Renal pelvis (tissue), 4 donors: ENCODE results near the gene RPH3AL. TPM values are rescaled to one million over a fixed set of nuclear protein-coding genes. Genes with fewer than 3 reads are reported as not detected.

Experiments used
- DNase-seq: peaks from one replicate; pipeline ENCODE4 v3.0.0-alpha.2; 2013
- polyA plus RNA-seq, 3 donors: library from polyadenylated mRNA; unstranded; fragments of 120-200 nt; gene quantifications; one replicate each; pipeline ENCODE4 v1.2.1, GENCODE V29; 2013; ENCODE audit not compliant: insufficient read length in 3 of 3

Gene RPH3AL
- polyA plus RNA-seq, 3 donors = 15.7 to 29.5 (median 23.1) TPM

DNA sequence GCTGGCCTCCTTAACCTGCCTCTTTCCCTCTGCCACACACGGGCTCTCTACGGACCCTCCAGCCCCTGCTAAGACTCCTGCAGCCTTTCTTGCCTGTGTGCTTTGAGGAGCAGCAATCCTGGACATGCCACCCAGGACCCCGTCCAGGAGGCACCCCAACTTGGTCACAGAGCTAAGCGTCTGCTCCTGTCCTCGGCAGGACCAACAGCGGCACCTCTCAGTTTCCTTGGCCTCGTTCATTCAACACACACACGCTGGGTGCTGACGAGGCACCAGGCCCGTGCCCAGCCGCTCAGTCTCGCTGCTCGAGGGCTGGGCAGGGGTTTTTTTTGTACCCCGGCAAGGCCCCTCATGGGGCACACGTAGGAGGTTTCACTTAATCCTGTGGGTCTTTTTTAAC, 15.2 kb downstream of the RPH3AL start:
- DNase-seq = no peak

- DNase-seq = no peak
Observed at GRCh38 chr17:337022-337420, 15.6 kb downstream of the RPH3AL start.

- DNase-seq = no peak
Observed at GRCh38 chr17:336110-337021, 16.2 kb downstream of the RPH3AL start.

DNA sequence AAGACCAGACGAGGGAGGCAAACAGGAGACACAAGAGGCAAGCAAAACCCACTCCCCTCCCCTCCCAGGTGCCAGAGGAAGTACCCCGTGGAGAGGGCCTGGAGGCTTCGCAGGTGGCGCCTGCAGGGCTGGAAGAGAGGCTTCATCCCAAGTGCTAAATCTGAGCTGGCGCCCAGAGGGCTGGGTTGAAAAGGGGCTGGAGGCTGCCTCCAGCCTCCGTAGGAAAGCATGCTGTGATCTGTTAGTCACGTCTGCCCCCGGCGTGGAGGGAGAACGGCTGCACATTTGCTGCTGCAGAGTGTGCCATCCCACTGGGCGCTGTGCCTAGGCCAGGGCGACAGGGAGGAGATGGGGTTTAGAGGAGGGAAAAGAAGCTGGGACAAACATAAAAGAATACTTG, 16.9 kb downstream of the RPH3AL start:
- no peak for DNase-seq

- no peak for DNase-seq
Observed at GRCh38 chr17:334974-335481, 17.6 kb downstream of the RPH3AL start.

- peak; percentile 72 for DNase-seq
Observed at GRCh38 chr17:333626-334396, 18.8 kb downstream of the RPH3AL start.

DNA sequence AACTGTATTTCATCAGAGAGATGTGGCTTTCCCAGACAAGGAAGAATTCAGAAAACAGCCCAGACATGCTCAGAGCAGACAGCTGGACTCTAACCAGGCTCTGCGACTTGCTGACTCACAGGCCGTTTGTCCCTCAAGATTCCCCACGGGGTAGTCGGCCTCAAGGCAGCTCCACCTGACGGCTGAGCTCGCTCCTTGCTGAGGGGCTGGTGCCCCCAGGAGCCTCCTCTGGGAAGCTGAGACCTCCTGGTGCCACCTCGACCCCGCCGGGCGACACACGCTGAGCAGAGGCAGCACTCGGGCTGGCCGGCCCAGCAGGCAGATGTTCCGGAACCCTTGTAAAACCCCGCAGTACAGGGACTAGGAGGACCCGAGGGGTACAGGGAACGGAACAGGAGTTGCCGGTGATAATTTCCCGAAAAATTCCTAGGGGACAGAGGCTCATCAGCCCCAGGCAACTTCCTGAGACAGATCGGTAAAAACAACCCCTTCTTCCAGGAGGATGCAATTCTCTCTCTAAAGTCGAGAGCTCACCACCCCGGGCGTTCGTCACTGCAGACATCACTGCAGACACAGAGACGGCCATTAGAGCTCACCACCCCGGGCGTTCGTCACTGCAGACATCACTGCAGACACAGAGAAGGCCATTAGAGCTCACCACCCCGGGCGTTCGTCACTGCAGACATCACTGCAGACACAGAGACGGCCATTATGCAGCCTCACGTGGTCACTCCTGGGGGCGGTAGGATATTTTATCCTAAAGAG, 19.9 kb downstream of the RPH3AL start:
- DNase-seq = no peak

- DNase-seq = no peak
Observed at GRCh38 chr17:332023-332422, 20.6 kb downstream of the RPH3AL start.

DNA sequence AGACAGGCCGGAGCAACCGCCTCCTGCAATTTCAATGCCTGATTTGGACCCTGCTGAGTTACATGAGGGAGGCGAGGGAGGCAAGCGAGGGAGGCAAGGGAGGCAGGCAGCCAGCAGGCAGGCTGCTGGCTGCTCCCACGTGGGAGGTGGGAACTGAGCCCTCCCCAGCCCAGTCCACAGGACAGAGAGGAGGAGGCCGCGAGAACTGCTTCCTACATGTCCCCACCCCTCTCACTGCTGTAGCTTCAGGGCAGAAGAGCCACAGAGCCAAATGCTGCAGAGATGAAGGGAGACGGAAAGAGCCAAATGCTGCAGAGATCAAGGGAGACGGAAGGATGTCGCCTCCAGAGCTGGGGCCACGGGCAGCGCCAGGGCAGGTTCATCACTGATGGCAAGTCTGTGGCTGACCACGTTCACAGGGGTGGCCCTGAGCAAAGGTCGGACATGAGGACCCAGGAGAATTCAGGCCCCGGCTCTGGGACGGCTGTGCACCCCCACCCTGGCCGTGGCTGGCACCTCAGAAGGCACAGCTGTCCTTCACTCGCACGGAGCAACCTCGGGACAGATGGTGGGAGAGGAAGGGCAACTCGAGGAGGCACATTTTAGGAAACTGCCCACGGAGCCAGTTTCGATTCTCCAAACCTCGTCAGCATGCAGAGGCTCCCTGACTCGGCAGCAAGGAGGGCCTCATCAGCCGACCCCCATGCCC, 21.5 kb downstream of the RPH3AL start:
- DNase-seq = no peak

DNA sequence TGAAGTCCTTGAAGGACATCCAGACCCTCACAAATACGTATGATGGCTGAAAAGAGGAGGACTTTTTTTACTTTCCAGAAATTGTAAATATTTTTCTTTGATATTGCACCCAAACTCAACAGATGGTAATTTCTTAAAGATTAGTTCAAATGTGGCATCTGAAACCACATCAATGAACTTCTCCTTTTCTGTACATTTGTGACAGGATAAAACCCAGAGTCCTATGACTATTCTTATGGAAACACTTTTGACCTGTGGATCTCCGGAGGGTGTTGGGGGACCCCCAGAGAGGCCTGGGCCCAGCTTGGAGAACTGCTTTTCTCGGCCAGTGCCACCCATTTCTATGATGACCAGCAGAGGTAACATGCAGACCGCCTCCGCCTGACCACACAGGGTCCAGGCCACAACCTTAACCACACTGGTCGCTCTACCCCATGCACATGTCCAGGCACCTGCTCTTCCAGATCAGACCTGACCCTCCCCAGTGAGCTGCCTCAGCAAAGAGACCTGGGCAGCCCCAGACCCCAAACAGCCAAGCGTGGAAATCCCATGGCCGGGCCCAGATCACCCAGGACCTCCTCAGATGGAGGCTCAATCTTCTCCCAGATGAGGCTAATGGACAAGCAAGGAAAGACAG, 22.7 kb downstream of the RPH3AL start:
- no peak for DNase-seq

GRCh38 chr17:327971-328370, 24.6 kb downstream of the RPH3AL start:
- DNase-seq = no peak

- no peak for DNase-seq
Observed at GRCh38 chr17:327296-327695, 25.3 kb downstream of the RPH3AL start.

DNA sequence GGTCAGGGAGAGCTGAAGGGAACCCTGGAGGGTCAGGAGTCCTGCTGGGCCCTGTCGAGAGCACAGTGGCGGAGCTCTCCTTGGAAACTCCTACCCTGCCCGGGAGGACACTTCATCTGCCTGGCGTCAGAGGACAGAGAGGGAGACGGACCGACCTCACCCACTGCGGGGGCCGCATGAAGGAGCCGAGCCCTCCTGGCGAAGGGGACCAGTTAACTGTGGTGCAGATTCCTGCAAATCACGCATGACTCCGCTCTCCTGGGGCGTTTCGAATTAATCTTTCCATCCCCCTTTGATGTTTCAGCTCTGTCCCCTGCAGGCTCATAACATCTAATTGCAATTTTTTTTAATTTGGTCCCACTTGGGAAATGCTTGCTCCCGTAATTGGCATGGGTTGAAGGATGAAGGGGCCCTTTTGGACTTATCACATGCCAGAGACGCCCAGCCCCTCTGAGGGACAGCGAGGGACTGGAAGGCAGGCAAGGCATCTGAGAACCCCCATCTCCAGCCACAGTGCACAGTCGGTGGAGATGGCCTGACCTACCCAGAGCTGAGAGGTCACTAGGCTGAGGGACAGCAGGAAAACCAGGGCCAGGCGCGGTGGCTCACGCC, 26.5 kb downstream of the RPH3AL start:
- no peak for DNase-seq

GRCh38 chr17:325270-326009, 27.2 kb downstream of the RPH3AL start:
- no peak for DNase-seq

- no peak for DNase-seq
Observed at GRCh38 chr17:323721-324571, 28.7 kb downstream of the RPH3AL start.

DNA sequence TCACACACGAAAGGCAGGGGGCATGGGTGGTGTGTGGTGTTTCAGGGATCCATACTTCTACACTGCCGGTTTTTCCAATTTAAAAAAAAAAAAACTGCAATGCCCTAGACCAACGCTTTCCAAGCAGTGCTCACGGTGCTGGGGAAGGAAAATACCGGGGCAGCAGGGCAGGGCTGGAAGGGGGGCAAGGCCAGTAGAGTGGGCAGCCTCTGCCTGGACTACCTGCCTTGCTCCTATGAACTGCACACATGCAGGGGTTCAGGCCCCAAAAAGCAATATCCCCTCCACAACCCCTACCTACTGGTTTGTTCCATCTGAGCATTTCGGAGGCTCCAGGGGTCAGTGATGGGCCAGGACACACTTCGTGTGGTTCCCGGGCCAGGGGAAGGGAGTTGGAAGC, 29.4 kb downstream of the RPH3AL start:
- no peak for DNase-seq

DNA sequence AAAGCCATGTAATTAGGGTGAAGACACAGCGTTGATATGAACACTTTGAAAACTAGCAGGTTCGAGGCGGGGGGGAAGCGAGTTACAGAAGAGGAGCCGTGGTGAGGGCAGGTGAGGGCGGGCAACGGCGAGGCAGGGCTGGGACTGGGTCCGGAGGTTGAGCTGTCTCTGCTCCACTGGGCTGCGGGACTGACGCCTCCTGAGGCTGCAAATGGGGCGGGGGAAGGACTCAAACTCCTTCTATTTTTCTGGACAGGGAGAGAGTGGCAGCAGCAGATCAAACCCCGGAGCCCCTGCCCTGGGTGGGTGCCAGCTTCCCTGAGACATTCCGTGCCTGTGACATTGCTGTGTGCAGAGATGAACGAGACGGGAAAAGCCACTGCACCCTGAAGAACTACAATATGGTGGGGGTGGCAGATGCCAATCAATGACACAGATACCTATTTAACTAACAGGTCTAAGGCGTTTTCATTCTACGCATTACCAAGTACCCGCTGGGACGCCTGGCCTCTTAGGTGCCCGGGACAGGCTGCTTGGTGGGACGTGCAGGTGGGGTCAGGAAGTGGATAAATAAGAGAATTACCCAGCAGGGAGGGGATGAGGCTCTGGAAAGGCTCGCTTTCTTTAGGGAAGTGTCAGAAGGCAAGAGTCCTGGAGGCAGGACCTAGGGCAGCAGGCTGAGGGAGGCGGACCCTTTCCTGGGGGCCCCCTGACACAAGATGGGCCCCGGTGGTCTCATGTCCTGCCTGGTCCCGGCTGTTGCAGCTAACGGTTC, 30.4 kb downstream of the RPH3AL start:
- no peak for DNase-seq

DNA sequence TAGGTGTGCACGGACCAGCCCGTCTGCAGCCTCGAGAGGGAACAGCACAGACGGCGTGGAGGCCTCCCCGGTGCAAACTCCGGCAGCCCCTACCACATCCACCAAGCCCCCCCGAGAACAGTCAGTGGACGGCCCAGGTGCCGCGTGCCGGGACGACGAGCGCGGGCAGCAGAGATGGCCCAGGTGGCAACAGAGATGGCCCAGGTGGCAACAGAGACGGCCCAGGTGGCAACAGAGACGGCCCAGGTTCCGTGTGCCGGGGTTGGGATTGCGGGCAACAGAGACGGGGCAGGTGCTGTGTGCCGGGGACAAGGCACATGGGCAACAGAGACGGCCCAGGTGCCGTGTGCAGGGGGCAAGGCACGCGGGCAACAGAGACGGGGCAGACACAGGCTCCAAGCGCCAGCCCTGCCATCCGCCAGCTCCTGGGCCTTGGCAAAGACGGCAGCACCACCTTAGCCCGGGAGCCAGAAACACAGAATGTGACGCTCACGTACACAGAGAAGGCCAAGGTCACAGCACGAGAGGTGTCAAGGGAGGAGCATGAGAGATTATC, 31.1 kb downstream of the RPH3AL start:
- no peak for DNase-seq
